22Rv1 (cell line): ENCODE measurements around the gene KRT2.

Experiments used
- H3K27ac ChIP-seq: fragments of 450-650 bp; 2 replicates; pipeline ENCODE4 v1.5.1; 2017
- CTCF ChIP-seq: fragments of 450-650 bp; IDR thresholded peaks from 2 replicates; pipeline ENCODE4 v1.5.1; 2017; ENCODE audit warnings: mild to moderate bottlenecking
- ZFX ChIP-seq: fragments of 450-650 bp; IDR thresholded peaks from 2 replicates; pipeline ENCODE4 v1.6.1; 2017; ENCODE audit warnings: antibody characterized with exemption, borderline replicate concordance

Gene KRT2

GRCh38 chr12:52648012-52648550, 3.9 kb downstream of the KRT2 start:
- TF ChIP-seq ZFX (no peak), CTCF (no peak)
- H3K27ac ChIP-seq = no peak overlapping the region

- H3K27ac ChIP-seq = no peak overlapping the region
- TF ChIP-seq ZFX = no peak
- no peak for TF ChIP-seq CTCF
These were observed 4.4 kb downstream of the KRT2 start for GRCh38 chr12:52647601-52648000.

- TF ChIP-seq CTCF (no peak), ZFX (no peak)
- H3K27ac ChIP-seq = no peak overlapping the region
These were observed 5.4 kb downstream of the KRT2 start for GRCh38 chr12:52646613-52647012.

- H3K27ac ChIP-seq = no peak overlapping the region
- TF ChIP-seq ZFX (no peak), CTCF (no peak)
These were observed 6.0 kb downstream of the KRT2 start for GRCh38 chr12:52645982-52646381.

- H3K27ac ChIP-seq = no peak overlapping the region
- TF ChIP-seq CTCF = no peak
- TF ChIP-seq ZFX = no peak
These were observed 6.8 kb downstream of the KRT2 start for GRCh38 chr12:52645120-52645761.

GRCh38 chr12:52644078-52644415, 8.0 kb downstream of the KRT2 start:
- no peak for TF ChIP-seq CTCF
- TF ChIP-seq ZFX = no peak
- H3K27ac ChIP-seq = no peak overlapping the region

- TF ChIP-seq ZFX (no peak), CTCF (no peak)
- H3K27ac ChIP-seq = no peak overlapping the region
These were observed 8.6 kb downstream of the KRT2 start for GRCh38 chr12:52643233-52644077.
